Measurements from ENCODE around the gene ITGA8.
"Not testable (repeated sequence)": the region's sequence is repeated elsewhere in the genome, so short reads cannot be mapped to it uniquely, and the experiment has no call there.

Gene ITGA8

GRCh38 chr10:15478429-15478828 is 241.3 kb downstream of the ITGA8 start:
- no peak for DNase-seq (ENCODE audit: low read depth)

GRCh38 chr10:15476337-15476736 is 243.4 kb downstream of the ITGA8 start:
- no peak overlapping the region for H3K4me3 ChIP-seq (ENCODE audit: low read depth, low read length)
- TF ChIP-seq CTCF (IDR thresholded peaks at IDR 0.05; ENCODE audit: low read depth, low read length, missing control alignments) = no peak
- DNase-seq (ENCODE audit: low read depth) = no peak

More at GRCh38 chr10:15478429-15478828, 241.3 kb downstream of the ITGA8 start:
- TF ChIP-seq CTCF (IDR thresholded peaks at IDR 0.05; ENCODE audit: low read depth, low read length, missing control alignments) = no peak
- no peak overlapping the region for H3K4me3 ChIP-seq (ENCODE audit: low read depth, low read length)

GRCh38 chr10:15475439-15475838 is 244.3 kb downstream of the ITGA8 start:
- not testable (repeated sequence) for DNase-seq (ENCODE audit: low read depth); H3K4me3 ChIP-seq (ENCODE audit: low read depth, low read length)

- H3K4me3 ChIP-seq (ENCODE audit: low read depth, low read length) = no peak overlapping the region
- DNase-seq (ENCODE audit: low read depth) = no peak
- TF ChIP-seq CTCF (IDR thresholded peaks at IDR 0.05; ENCODE audit: low read depth, low read length, missing control alignments) = no peak
Measured at GRCh38 chr10:15474671-15475070, 245.1 kb downstream of the ITGA8 start.

GRCh38 chr10:15473396-15473767 is 246.3 kb downstream of the ITGA8 start:
- DNase-seq (ENCODE audit: low read depth) = no peak
- TF ChIP-seq CTCF (IDR thresholded peaks at IDR 0.05; ENCODE audit: low read depth, low read length, missing control alignments) = no peak
- H3K4me3 ChIP-seq (ENCODE audit: low read depth, low read length) = no peak overlapping the region

- no peak for TF ChIP-seq CTCF (IDR thresholded peaks at IDR 0.05; ENCODE audit: low read depth, low read length, missing control alignments)
- no peak overlapping the region for H3K4me3 ChIP-seq (ENCODE audit: low read depth, low read length)
- DNase-seq (ENCODE audit: low read depth) = no peak
Measured at GRCh38 chr10:15472431-15473395, 247.0 kb downstream of the ITGA8 start.

GRCh38 chr10:15472008-15472407 is 247.7 kb downstream of the ITGA8 start:
- DNase-seq (ENCODE audit: low read depth) = no peak
- TF ChIP-seq CTCF (IDR thresholded peaks at IDR 0.05; ENCODE audit: low read depth, low read length, missing control alignments) = no peak
- no peak overlapping the region for H3K4me3 ChIP-seq (ENCODE audit: low read depth, low read length)

Data from GM12864 (cell line).